Posterior cingulate gyrus (tissue), 11 donors: ENCODE measurements around the gene INMT.
A peak's percentile ranks its signal among the peaks of the same experiment; 100 is the strongest.

Experiments used
- DNase-seq, 10 donors: peaks; one replicate each; pipeline versions ENCODE4 v3.0.0 to v3.0.0-alpha.2; 2020 to 2021; ENCODE audit warnings: mixed read lengths in 3 of 10
- intact Hi-C: fragments of 100-400 bp; cut with DNase I; formaldehyde crosslinking; loops from one replicate; pipeline ENCODE4 v1.15.1; 2023

INMT gene

GRCh38 chr7:30776971-30777370 lies 25.0 kb downstream of the INMT start:
- intact Hi-C loops, result no loop called here
- no peak for DNase-seq

- intact Hi-C loops, result no loop called here
- DNase-seq, result peak in 8 of 10 donors; percentile 19 to 93 (median 50)
Measured at GRCh38 chr7:30778255-30779025, 26.5 kb downstream of the INMT start.

- DNase-seq, result no peak
- intact Hi-C loops, result no loop called here
Measured at GRCh38 chr7:30779574-30779973, 27.6 kb downstream of the INMT start.

DNA sequence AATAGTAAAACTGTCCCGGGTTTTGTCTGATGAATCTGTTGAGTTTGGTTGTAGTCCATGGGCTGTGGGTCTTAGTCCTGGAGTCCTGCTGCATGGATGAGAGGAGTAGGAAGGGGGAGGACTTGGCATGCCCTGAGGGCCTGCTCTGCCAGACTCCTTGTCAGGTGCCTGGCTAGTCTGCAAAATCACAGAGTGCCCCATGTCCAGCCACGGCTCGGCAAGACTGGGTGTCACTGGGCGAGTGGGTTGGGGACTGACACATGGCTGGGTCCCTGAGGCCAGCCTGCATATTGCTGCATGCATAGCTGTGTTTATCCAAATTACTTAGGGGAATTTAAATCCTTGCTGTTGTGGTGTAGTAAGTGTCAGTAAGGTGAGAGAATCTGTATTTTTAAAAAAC lies 29.0 kb downstream of the INMT start:
- no peak for DNase-seq
- intact Hi-C loops, result no loop called here

DNA sequence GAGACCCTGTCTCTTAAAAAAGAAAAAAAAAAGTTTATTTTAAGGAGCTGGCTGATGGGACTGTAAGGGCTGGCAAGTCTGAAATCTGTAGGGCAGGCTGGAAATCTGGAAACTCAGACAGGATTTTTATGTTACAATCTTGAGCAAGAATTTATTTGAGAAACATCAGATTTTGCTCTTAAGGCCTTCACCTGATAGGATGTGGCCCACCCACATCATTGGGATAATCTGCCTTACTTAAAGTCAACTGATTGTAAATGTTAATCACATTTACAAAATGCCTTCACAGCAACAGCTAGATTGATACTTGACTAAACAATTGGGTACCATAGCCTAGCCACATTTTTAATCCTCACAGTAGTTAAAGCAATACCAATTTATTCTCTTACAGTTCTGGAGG lies 30.8 kb downstream of the INMT start:
- intact Hi-C loops, result no loop called here
- DNase-seq, result no peak

DNA sequence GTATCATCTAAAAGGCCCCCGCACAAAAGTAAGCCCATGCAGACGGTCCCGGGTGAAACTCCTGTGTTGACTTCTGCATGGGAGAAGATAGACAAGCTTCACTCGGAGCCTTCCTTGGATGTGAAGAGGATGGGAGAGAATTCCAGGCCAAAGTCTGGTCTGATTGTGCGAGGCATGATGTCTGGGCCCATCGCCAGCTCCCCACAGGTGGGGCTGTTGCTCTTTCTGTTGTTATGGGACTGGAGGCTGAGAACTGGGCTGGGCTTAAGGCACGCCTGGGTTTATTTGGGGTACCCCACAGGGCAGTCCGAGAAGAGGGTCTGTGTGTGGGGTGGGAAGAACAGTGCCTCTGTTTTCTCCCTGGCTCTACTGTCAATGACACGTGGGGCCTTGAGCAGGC lies 33.9 kb downstream of the INMT start:
- intact Hi-C loops, result no loop called here

DNA sequence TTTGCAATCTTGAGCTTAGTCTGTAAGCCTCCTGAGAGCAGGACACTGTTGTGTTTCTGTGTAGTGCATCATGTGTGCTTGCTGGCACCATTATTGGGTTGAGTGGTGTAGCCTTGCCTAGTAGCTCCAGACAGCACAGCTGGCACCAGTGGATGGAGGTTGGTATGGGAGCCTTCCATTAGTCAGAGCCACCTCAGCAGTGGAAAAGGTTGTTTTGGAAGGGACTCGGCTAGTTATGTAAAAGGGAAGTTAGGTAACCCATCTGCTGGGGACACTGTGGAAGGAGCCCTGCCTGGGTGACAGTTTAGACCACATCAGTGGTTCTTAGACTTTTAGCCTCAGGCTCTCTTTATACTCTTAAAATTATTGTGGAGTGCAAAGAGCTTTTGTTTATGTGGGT lies 35.6 kb downstream of the INMT start:
- no peak for DNase-seq
- intact Hi-C loops, result no loop called here

More for the DNA sequence above, 33.9 kb downstream of the INMT start:
- DNase-seq, result no peak

GRCh38 chr7:30788640-30789333 lies 36.9 kb downstream of the INMT start:
- intact Hi-C loops, result no loop called here
- DNase-seq, result no peak

GRCh38 chr7:30789334-30789711 lies 37.4 kb downstream of the INMT start:
- intact Hi-C loops, result no loop called here
- DNase-seq, result no peak

GRCh38 chr7:30790356-30790755 lies 38.4 kb downstream of the INMT start:
- DNase-seq, result no peak
- intact Hi-C loops, result no loop called here

- intact Hi-C loops, result no loop called here
- no peak for DNase-seq
Measured at GRCh38 chr7:30791114-30791513, 39.2 kb downstream of the INMT start.

DNA sequence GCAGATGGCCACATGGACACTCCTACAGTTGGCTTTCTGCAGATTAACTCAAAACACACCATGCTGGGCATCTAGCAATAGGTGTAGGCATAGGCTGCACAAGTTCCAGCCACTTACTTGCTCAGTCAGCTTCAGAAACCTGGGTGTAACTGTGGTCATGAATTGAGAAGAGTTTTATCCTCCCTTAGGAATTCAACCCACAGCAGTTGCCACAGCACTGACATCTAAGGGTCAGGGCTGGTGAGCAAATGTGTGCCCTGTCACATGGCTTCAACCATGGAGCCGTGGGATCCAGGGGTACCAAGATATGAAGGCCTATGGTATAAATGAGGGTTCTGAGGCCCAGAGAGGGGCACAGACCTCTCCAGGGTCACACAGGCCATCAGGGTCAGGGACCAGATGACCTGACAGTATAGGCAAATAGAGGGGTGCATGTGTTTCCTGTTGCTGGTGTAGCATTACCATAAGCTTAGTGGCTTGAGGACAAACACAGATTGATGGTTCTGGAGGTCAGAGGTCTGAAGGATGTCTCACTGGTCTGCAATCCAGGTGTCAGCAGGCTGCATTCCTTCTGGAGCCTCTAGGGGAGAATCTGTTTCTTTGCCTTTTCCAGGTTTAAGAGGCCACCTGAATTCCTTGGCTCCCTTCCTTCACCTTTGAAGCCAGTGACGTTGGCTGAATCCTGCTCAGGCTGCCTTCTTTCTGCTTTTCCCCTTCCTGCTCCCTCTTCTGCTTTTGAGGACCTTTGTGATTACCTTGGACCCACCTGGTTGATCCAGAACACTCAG lies 43.4 kb downstream of the INMT start:
- intact Hi-C loops, result no loop called here
- no peak for DNase-seq

DNA sequence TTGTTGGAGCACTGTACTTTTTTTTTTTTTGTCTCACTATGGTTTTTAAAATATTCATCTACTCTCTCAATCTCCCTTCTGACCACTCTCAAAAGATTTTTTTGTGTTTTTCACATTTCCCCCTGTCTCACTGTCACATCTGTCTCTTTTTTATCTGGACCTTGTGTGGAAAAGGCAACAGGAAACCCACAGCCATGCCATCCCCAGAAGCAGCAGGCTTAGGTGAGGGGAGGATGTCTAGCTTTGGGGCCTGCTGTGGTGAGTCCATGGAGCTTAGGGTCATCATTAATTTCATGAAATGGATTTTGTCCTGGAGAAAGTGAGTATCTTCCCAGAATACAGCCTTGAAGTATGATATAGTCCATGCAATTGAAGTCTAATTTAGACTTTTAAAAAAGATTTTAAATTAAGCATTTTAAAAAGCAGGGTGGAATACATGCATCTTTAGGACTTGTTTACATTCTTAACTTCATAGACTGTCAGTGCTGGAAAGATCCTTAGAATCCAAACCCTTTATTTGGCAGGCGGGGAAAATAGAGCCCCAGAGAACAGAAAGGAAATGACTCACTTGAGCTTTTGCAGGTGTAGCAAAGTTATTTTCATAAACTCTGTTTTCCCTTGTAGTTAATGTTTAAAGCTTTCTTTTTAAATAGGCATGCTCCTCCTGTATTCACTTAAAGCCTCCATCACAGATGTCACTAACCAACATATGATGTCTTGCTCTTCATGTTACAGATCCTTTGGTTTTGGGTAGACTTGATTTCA lies 44.4 kb downstream of the INMT start:
- no peak for DNase-seq
- intact Hi-C loops, result no loop called here

- intact Hi-C loops, result no loop called here
- no peak for DNase-seq
Measured at GRCh38 chr7:30797176-30798040, 45.5 kb downstream of the INMT start.

DNA sequence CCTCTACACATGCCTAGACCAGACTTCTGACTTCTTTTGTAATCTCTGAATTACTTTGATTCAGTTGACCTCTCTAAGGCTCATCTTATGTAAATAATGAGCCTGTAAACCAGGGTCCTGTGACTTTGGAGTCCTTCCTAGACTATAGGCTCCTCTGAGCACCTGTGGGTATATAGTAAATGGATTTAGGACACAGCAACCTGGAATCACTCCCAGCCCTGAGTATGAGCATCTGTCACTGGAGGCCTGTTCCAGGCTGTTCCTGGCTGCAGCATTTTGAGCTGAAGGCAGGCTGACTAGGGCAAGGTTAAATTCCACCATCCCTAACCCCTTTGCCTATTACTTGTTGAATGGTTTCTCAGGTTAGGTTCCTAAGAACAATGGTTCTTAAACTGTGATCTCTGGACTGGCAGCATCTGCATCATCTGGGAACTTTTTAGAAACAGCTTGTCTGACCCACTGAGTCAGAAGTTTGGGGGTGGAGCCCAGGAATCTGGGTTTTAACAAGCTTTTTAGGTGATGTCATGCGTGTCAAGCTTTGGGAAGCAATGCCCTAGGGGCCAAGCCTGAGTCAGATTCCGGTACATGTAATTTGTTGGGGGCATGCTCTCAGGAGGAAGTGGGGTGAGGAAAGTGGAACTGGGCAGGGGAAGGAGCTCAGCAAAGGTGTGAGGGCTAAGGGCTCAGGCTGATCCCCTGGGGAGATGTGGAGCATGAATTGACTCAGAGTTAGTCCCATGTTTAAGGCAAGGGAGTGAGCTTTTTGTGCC lies 47.5 kb downstream of the INMT start:
- intact Hi-C loops, result no loop called here
- no peak for DNase-seq

DNA sequence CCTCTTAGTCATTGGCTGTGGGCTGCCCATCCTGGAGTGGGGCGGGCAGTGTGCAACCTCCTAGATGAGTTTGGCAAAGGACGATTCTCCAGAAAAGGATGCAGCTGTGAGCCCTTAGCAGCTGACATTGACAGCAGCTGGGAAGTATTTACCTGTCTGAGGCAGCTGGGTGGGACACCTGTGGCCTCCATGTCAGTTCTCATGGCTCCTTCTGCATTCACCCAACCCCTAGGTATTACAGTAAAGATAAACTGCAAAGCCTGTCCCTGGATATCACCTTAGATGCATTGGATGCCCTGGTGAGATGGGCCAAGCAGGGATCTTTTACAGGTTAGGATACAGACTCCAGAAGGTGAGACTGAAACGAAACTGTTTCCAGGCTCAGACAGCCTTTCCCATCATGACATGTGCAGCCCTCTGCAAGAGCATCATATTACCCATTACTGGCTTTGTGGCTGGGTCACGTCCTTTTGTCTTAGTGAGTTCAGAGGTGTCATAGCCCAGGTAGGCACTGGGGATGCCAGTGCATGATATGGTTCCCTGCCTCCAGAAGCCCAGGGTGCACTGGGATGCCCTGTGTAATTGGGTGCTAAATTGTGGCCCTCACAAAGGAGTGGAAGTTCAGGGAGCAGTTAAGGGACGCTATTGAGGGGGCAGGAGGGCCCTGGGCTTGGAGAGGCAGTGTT lies 48.2 kb downstream of the INMT start:
- no peak for DNase-seq
- intact Hi-C loops, result loop anchor here (1.0 to 5.0 kb wide), 2 partner anchors 177 to 322 kb away; no protein-coding TSS in a partner anchor

- peak in 6 of 10 donors; percentile 50 to 89 (median 62) for DNase-seq
- intact Hi-C loops, result loop anchor here (1.0 to 5.0 kb wide), 2 partner anchors 176 to 321 kb away; no protein-coding TSS in a partner anchor
Measured at GRCh38 chr7:30800785-30801252, 48.9 kb downstream of the INMT start.

- DNase-seq, result no peak
- intact Hi-C loops, result loop anchor here (5.0 kb wide), 1 partner anchor 174 kb away; no protein-coding TSS in a partner anchor
Measured at GRCh38 chr7:30802812-30803211, 50.9 kb downstream of the INMT start.
